ENCODE measurements around the gene S100P. TPM values are rescaled to one million over a fixed set of nuclear protein-coding genes. Genes with fewer than 3 reads are reported as not detected.

S100P gene
- polyA plus RNA-seq, 1 experiment: 0.40 TPM

GRCh38 chr4:6727081-6727942 is 33.6 kb downstream of the S100P start:
- Histone ChIP-seq H3K4me3 (ENCODE audit: low read depth, low read length) (no peak overlapping the region), H3K9me3 (ENCODE audit: control insufficient read depth, insufficient read depth, low read length) (peaks cover 4% of the 10 kb centered on the region), H3K27me3 (ENCODE audit: control insufficient read depth, insufficient read depth, low read length) (no peaks in the 10 kb centered on the region), H3K27ac (ENCODE audit: low read depth, low read length) (peak overlapping the region; percentile 39)
- ChIA-PET POLR2A (interaction anchor here (0.6 kb wide), 1 partner anchor 8 kb away, joined by 3 read pairs; no protein-coding TSS in a partner anchor), CTCF (interaction anchor here (0.6 to 2.0 kb wide), 3 partner anchors 9 to 343 kb away, joined by 3 to 15 read pairs (median 4); no protein-coding TSS in a partner anchor)
- TF ChIP-seq CTCF (IDR thresholded peaks at IDR 0.05; ENCODE audit: low read depth, low read length): no peak
- DNase-seq (ENCODE audit: low read depth, low spot score): no peak

- no peak for DNase-seq (ENCODE audit: low read depth, low spot score)
- peaks cover 4% of the 10 kb centered on the region for H3K9me3 ChIP-seq (ENCODE audit: control insufficient read depth, insufficient read depth, low read length)
- no peak overlapping the region for H3K27ac ChIP-seq (ENCODE audit: low read depth, low read length)
- POLR2A ChIA-PET: interaction anchor here (0.6 kb wide), 1 partner anchor 8 kb away, joined by 3 read pairs; no protein-coding TSS in a partner anchor
- H3K27me3 ChIP-seq (ENCODE audit: control insufficient read depth, insufficient read depth, low read length): no peaks in the 10 kb centered on the region
- TF ChIP-seq CTCF (IDR thresholded peaks at IDR 0.05; ENCODE audit: low read depth, low read length): no peak
- CTCF ChIA-PET: interaction anchor here (1.0 to 2.0 kb wide), 3 partner anchors 7 to 343 kb away, joined by 3 to 15 read pairs (median 4); no protein-coding TSS in a partner anchor
- H3K4me3 ChIP-seq (ENCODE audit: low read depth, low read length): no peak overlapping the region
Measured at GRCh38 chr4:6727943-6728250, 34.2 kb downstream of the S100P start.

GRCh38 chr4:6728320-6729029 is 34.8 kb downstream of the S100P start:
- no peak overlapping the region for H3K27ac ChIP-seq (ENCODE audit: low read depth, low read length)
- H3K27me3 ChIP-seq (ENCODE audit: control insufficient read depth, insufficient read depth, low read length): no peaks in the 10 kb centered on the region
- no peak overlapping the region for H3K4me3 ChIP-seq (ENCODE audit: low read depth, low read length)
- H3K9me3 ChIP-seq (ENCODE audit: control insufficient read depth, insufficient read depth, low read length): peaks cover 4% of the 10 kb centered on the region
- no peak for TF ChIP-seq CTCF (IDR thresholded peaks at IDR 0.05; ENCODE audit: low read depth, low read length)
- CTCF ChIA-PET: interaction anchor here (1.3 to 2.8 kb wide), 2 partner anchors 8 to 145 kb away, joined by 3 to 16 read pairs; no protein-coding TSS in a partner anchor
- POLR2A ChIA-PET: no interaction called here
- DNase-seq (ENCODE audit: low read depth, low spot score): no peak

- ChIA-PET POLR2A (interaction anchor here (0.6 kb wide), 2 partner anchors 179 to 549 kb away, joined by 4 to 13 read pairs; partner anchors contain the start of gene TBC1D14), CTCF (interaction anchor here (0.5 to 2.8 kb wide), 2 partner anchors 11 to 143 kb away, joined by 3 to 16 read pairs; no protein-coding TSS in a partner anchor)
- TF ChIP-seq CTCF (IDR thresholded peaks at IDR 0.05; ENCODE audit: low read depth, low read length): no peak
- no peak for DNase-seq (ENCODE audit: low read depth, low spot score)
- no peak overlapping the region for H3K27ac ChIP-seq (ENCODE audit: low read depth, low read length)
- no peaks in the 10 kb centered on the region for H3K27me3 ChIP-seq (ENCODE audit: control insufficient read depth, insufficient read depth, low read length)
- no peak overlapping the region for H3K4me3 ChIP-seq (ENCODE audit: low read depth, low read length)
- H3K9me3 ChIP-seq (ENCODE audit: control insufficient read depth, insufficient read depth, low read length): peaks cover 4% of the 10 kb centered on the region
Measured at GRCh38 chr4:6730603-6731317, 37.1 kb downstream of the S100P start.
